Activated CD8-positive, alpha-beta memory T cell treated with anti-CD3 and anti-CD28 coated beads for 4 hours (primary cell): ENCODE results near the gene WDR48.

Experiments used
- DNase-seq, 2 donors: peaks; one replicate each; pipeline ENCODE4 v3.0.0-alpha.2; 2020; ENCODE audit warnings: low read depth in 2 of 2

The WDR48 gene

GRCh38 chr3:39063143-39063542, 11.3 kb downstream of the WDR48 start:
- no peak for DNase-seq

DNA sequence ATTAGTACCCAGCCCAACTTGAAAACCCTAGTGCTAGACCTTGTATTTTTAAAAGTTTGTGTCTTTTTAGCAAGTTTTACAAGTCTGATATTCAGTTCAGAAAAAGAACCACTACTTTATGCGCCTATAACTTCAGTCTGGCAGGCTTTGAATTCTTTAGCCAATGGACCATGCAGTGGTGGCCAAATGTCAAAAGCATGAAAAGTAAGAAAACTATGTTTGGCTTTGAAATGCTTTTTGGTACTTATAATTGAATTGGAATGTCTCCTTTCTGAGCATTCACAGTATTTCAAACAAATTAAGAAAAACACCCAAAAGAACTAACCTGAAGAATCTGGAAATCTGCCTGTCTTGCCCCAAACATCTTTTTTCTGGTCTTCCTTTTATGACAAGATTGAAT, 12.8 kb downstream of the WDR48 start:
- no peak for DNase-seq

- DNase-seq: no peak
Observed at GRCh38 chr3:39065197-39065596, 13.4 kb downstream of the WDR48 start.

- no peak for DNase-seq
Observed at GRCh38 chr3:39067286-39067685, 15.5 kb downstream of the WDR48 start.

DNA sequence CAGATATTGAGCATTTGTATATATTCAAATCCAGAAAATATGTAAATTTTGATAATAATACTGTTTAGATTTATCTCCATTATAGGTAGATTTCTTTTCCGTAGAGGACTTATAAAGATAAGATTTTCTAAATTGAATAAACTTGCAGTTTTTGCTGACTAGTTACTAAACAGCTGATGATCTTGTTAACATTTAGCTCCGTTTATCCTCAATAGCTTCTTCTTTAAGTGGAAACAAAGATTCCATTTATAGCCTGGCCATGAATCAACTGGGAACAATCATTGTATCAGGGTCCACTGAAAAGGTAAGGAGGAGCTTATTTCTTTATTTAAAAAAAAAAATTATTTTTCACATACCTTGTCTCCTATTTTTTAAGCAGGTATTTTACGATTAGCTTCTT, 16.7 kb downstream of the WDR48 start:
- DNase-seq: no peak

- no peak for DNase-seq
Observed at GRCh38 chr3:39075910-39076309, 24.1 kb downstream of the WDR48 start.

DNA sequence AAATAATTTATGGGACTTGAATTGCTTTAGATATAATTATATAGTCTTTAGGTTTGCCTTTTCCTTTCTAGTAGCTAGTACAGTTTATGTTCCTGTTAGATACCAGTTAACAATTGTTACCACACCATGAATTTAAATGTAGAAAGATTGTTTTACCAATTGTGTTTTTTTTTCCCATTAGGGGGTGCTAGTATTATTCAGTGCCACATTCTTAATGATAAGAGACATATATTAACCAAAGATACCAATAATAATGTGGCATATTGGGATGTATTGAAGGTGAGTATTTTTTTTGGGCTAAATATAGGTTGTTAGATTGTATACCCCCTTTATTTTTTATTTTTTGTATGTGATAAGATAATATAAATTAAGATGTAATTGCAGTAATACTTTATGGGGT, 27.7 kb downstream of the WDR48 start:
- DNase-seq: no peak

DNA sequence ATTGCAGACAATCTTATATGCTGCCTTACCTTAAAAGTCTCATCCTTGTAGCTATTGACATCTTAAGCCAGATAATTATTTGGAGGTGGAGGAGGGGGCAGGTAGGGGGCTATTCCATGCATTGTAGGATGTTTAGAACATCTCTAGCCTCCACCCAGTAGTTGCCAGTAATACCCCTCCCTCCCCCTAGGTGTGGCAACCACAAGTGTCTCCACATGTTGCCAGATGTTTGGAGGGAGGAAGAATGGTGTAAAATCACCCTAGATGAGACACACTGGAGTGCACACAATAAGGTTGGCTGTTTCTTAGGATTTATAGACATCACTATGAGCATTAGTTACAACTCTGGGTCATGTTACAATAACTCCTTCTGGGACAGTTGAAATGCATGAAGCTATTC, 28.2 kb downstream of the WDR48 start:
- DNase-seq: no peak

DNA sequence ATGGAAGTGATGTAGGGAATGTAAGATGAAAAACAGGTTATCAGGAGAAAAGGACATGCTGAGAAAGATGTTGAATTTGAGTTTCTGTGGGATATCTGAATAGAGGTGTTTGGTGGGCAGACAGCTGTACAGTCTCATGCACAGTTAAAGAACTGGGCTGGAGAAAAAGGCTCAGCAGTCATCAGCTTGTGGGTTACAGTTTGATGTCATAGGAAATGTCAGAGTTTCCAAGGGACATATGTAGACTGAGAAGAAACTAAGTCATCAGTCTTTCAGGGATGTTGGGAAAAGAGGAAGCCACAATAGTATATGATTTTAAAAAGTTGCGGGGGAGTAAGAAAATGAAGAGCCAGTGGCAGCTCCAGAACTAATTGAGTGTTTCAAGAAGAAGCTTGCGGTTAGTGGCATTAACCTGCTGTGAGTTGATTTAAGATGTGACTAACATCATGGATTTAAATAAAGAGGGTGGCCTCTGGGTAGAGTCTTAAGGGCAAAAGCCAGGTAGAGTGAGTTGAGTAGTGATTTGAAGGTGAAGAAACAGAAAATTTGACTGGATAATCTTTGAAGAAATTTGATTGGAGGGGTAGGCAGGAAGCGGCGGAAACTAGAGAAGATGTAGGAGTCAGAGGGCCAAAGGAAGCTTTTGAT, 31.0 kb downstream of the WDR48 start:
- no peak for DNase-seq

DNA sequence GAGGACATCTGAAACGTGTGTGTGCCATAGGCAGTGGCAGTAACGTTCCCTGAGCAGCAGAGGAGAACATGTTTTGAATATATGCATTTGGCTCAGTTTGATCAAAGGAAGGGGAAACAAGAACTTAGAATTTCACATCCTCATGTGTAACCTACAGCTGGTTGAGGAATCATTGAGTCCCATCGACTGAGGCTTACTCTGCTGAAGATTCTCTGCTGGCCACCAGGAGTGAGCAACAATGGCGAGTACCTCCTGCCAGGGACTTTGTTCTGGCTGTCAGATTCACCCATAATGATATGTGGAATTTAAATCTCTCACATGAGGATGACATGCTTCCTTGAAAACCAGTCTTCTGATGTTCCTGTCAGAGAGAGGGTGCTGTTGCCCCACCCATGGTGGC, 34.3 kb downstream of the WDR48 start:
- no peak for DNase-seq

DNA sequence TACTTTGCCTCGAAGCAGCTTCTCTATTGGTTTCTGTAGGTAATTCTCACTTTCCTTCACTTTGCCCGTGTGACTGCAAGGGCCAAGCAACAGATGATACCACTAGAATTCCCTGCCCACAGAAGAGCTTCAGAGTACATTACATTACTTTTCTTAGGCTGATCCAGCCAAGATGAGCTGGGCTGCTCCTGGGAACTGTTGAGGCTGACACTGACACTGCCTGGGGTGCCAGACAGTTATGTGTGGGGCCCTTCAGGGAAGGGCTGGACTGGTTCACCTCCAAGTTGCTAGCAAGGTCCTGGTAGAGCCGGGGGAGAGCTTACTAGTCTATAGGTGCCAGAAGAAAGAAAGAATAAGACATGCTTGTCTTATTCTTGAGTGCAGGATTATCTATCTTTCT, 36.6 kb downstream of the WDR48 start:
- no peak for DNase-seq

DNA sequence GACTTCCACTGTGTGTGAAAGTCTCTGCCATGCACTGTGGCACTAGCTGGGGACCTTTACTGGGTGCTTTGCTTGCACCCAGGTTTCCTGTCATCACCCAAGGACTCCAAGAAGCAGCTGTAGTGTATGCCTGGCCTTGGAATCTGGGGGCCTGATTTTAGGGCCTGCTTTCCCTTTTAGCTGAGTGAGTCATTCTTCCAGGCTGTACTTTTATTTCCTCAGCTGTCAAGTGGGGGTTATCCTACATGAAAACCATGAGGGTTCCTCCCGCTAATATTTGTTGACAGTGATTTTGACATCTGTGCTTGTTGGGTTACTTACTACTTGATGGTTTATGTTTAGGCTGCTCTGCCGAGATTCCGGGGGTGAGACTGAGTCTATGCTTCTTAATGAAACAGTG, 37.1 kb downstream of the WDR48 start:
- no peak for DNase-seq

DNA sequence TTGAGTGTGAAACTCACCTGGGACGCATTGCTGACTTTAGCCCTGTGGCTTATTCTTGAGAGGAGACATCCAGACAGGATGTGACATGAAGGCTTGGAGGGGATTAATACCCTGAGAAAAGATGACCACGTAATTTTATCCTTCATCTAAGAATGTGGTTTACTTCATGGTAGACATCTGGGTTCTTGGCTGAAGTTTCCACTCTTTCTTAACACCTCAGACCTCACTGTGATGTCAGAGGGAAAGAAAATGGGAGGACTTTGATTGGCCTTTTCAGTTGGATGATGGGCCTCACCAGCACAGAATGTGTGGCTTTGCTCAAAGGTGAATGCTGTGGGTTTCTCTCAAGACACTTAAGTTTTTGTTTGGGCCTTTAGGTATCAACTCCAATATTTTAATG, 39.1 kb downstream of the WDR48 start:
- DNase-seq: no peak

GRCh38 chr3:39094851-39095677, 43.2 kb downstream of the WDR48 start:
- no peak for DNase-seq

- DNase-seq: no peak
Observed at GRCh38 chr3:39095778-39096177, 44.0 kb downstream of the WDR48 start.

GRCh38 chr3:39096775-39097174, 45.0 kb downstream of the WDR48 start:
- no peak for DNase-seq

GRCh38 chr3:39097716-39098472, 46.1 kb downstream of the WDR48 start:
- DNase-seq: no peak

DNA sequence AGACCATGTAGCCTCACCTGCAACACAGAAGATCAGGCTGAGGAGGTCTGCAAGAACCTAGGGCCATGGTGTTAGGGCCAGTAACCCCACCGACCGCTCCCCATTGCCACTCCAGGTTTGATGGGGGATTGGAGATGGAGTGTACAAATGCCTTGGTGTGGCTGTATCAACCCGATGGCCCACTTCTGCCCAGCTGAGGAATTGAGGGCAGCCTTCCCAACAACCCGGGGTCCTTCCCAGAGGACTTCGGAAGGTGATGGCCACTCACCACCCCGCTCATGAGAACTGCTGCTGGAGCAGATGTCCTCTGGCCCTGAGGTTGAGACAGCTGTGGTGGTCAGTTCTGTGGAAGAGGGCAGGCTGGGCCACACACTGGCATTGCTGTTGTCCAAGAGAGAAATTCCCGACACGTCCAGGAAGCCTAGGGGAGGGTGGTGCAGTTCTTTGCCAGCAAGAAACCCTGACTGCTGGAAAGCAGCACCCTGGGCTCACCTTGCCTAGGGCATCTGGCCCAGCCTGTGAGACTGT, 46.7 kb downstream of the WDR48 start:
- DNase-seq: no peak

- no peak for DNase-seq
Observed at GRCh38 chr3:39099242-39099641, 47.4 kb downstream of the WDR48 start.

- DNase-seq: no peak
Observed at GRCh38 chr3:39099738-39100499, 48.1 kb downstream of the WDR48 start.

- no peak for DNase-seq
Observed at GRCh38 chr3:39100500-39100886, 48.7 kb downstream of the WDR48 start.
